Vagina (tissue), 2 donors: ENCODE data around the gene PRSS27.

Experiments
- CTCF ChIP-seq, 3 experiments: fragments of 450-650 bp in 2 of 3; fragments of 200-600 bp in 1 of 3; sonication (generic) in 1 of 3; IDR thresholded peaks; one replicate each; pipeline ENCODE4 v1.5.1; 2017 to 2019; ENCODE audit warnings: antibody characterized with exemption in 3 of 3, mild to moderate bottlenecking in 2 of 3, moderate library complexity in 2 of 3
- POLR2A ChIP-seq, 2 donors: fragments of 450-650 bp; IDR thresholded peaks; one replicate each; pipeline ENCODE4 v1.6.1; 2017; ENCODE audit warnings: antibody characterized with exemption in 2 of 2, mild to moderate bottlenecking in 2 of 2, moderate library complexity in 2 of 2
- POLR2AphosphoS5 ChIP-seq, 2 donors: sonication (generic); formaldehyde crosslinking; IDR thresholded peaks; one replicate each; pipeline ENCODE4 v1.9.0; 2017; ENCODE audit warnings: antibody characterized with exemption in 2 of 2, mild to moderate bottlenecking in 2 of 2, low read depth in 1 of 2; ENCODE audit not compliant: insufficient read depth in 1 of 2

GRCh38 chr16:2765462-2766404 is 45.7 kb upstream of the PRSS27 start:
- TF ChIP-seq POLR2AphosphoS5 (IDR thresholded peaks at IDR 0.05; ENCODE audit: insufficient read depth in 1 of 2, low read depth in 1 of 2) (no peak), POLR2A (IDR thresholded peaks at IDR 0.05) (no peak), CTCF (IDR thresholded peaks at IDR 0.05) (no peak)
